Measurements from ENCODE around the gene SLC16A10.

DNA sequence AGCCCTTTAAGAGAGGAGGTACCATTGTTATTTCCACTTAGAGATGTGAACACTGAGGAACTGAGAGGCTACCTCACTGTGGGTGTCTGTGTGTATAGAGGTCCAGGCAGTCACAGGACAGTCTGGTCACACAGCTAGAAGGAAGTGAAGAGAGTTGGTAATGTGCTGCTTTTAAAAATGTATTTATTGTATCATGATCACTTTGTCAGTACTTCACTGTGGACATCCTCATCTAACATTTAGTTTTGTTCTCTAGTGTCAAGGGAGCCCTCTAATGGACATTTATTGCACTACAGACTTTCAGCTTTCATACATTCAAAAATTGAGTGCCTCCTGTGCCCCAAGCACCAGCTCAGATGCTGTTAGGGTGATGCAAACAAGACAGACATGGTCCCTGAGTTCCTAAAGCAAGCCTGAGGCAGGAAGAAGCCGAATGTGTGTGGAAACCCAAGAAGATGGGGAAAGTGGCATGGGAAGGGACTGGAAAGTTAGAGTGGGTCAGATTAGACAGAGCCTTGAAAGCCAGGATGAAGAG is 123.0 kb downstream of the SLC16A10 start:
- TF ChIP-seq, protein P1, sequence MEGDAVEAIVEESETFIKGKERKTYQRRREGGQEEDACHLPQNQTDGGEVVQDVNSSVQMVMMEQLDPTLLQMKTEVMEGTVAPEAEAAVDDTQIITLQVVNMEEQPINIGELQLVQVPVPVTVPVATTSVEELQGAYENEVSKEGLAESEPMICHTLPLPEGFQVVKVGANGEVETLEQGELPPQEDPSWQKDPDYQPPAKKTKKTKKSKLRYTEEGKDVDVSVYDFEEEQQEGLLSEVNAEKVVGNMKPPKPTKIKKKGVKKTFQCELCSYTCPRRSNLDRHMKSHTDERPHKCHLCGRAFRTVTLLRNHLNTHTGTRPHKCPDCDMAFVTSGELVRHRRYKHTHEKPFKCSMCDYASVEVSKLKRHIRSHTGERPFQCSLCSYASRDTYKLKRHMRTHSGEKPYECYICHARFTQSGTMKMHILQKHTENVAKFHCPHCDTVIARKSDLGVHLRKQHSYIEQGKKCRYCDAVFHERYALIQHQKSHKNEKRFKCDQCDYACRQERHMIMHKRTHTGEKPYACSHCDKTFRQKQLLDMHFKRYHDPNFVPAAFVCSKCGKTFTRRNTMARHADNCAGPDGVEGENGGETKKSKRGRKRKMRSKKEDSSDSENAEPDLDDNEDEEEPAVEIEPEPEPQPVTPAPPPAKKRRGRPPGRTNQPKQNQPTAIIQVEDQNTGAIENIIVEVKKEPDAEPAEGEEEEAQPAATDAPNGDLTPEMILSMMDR (IDR thresholded peaks at IDR 0.05) = peak; percentile 52 to 73 (median 64)
- TF ChIP-seq EP300 (IDR thresholded peaks at IDR 0.05) (peak in 1 of 4 donors; percentile 15), POLR2A (IDR thresholded peaks at IDR 0.05) (no peak), POLR2AphosphoS5 (IDR thresholded peaks at IDR 0.05) (no peak)

All from upper lobe of left lung (tissue), 4 donors.